Renal pelvis (tissue), 4 donors: ENCODE results near the gene HK2. TPM values are rescaled to one million over a fixed set of nuclear protein-coding genes. Genes with fewer than 3 reads are reported as not detected.

Experiments
- DNase-seq: peaks from one replicate; pipeline ENCODE4 v3.0.0-alpha.2; 2013
- polyA plus RNA-seq, 3 donors: library from polyadenylated mRNA; unstranded; fragments of 120-200 nt; gene quantifications; one replicate each; pipeline ENCODE4 v1.2.1, GENCODE V29; 2013; ENCODE audit not compliant: insufficient read length in 3 of 3

The HK2 gene
- polyA plus RNA-seq, 3 donors, result 12.4 to 14.0 (median 12.5) TPM

DNA sequence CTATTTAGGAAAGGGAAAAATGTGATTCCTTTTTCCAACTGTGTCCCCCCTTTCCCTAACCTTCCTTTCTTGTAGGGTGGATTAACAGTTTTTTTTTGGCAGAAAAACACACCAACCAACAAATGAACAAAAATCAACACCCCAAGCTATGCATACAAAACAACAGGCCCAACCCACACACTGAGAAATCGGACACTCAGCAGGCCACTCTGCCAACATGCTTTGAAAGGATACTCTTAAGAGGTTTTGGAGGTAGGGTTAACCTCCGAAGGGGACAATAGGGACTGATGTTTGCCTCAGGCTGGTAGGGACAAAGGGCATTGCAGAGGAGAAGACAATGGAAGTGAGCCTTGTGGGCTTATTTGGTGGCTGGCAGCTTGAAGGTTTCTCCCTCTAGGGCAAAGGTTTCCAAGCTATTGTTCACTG lies 91.4 kb downstream of the HK2 start:
- DNase-seq, result no peak

DNA sequence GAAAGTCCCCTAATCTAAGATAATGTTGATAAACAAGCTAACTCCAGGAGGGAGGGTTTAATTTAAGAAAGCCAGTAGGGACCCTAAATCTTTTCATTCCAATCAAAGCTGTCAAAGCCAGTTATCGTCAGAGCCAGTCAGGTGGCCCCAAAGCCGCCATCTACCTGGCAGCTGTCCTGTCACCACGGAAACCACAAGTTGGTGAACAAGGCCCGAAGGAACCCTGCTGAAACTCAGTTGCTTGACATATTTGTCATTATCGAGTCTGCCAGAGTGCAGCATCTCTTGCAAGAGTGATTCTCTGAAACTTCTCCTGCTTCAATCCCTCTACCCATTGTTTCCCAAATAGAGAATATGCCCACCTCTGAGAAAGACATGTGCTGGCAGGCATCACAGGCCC lies 93.7 kb downstream of the HK2 start:
- no peak for DNase-seq

DNA sequence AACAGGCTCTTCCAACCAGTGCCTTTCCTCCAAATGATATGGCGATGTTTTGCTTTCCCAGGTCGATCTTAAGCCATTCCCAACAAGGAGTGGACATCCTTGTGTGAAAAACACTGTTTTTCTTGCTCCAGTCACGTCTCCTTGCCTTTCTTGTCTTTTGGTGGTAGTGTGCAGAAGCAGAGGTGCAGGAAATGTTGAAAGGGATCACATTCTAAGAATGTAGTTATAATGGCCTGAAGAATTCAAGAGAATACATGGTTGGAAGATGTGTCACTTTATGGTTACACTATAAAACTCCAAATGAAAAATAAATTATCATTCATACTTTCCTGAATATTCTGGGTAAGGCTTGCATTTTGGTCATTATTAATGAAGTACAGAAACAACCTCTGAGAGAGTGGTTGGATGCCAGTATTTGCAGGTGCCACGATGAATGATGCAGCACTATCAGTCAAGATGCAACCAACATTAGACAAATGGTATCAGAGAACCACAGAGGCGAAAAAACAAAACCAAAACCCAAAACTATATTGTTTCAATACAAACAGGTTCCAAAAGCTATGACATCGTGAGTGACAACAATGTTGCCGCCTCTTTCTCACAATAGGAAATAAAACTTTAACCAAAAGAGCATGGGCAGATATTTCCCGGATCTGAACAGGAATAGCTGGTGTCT lies 97.0 kb downstream of the HK2 start:
- DNase-seq, result no peak

DNA sequence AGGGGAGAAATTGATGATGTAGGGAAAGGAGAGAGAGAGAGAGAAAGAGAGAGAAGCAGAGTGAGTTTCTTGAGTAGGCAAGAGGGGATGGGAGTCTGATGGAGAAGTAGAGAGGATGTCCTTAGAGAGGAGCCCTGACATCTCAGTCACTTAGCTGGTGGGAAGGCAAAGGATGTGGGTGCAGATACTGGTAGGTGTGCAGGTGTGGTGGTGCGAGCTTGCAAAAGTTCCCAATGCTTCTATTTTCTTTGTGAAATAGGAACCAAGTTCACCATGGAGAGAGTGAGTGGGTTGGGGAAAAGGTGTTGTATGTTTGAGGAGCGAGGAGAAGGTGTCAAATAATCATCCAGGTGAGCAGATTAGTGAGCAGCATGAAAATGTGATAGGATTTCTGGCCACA lies 98.0 kb downstream of the HK2 start:
- no peak for DNase-seq

DNA sequence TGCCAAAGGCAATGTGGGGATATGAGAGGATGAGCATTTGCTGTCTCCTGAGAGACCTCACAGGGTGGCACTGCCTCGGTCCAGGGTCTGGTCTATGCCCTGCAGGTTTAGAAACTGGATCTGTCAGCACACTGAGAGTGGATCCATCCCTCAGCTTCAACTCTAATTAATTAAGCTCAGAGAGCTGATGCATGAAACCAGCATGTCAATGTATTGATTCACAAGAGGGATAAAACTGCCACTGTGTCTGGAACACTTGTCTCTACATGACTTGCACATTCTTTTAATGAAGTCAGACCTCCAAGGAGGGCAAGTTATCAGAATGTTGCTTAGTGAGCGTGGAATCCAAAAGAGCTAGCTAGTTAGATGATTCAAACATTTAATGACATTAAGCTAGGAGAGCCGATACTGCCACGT lies 102.1 kb downstream of the HK2 start:
- DNase-seq, result no peak

DNA sequence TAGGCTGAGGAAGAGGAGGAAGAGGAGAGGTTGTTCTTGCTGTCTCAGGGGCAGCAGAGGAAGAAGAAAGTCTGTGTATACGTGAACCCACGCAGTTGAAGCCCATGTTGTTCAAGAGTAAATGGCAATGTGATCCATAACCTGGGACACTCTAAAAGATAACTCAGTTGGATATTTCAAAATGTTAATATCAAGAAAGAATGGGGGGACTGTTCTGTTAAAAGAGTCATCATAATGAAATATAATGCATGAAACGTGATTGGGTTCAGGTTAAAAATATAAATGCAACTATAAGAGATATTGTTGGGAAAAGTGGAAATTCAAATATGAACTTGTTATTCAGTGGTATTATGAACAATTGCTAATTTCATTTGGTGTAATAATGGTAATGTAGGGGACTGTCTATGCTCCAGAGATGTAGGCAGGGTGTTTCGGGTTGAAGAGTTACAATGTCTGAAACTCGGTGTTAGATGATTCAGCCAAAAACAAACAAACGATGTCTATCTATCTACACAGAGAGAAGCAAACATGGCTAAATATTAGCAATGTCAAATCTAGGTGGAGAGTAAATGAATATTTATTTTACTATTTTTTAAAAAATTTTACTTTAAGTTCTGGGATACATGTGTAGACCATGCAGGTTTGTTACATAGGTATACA lies 103.4 kb downstream of the HK2 start:
- no peak for DNase-seq

DNA sequence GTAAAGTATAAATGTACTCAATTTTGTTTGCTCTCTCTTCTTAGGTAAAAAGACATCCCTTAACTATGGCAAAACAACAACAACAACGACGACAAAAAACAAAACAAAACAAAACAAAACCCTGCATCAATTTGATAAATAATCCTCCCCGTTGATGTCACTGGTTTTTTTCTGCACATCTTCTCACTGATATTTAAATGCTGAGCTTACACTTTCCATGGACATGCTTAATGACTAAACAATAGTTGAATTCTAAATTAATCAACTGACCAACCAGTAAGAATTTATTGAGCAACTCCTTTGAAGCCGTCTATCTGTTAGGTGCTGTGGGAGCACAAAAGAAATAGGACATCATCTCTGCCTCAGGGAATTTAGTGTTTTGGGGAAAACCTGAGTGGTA lies 104.3 kb downstream of the HK2 start:
- no peak for DNase-seq

DNA sequence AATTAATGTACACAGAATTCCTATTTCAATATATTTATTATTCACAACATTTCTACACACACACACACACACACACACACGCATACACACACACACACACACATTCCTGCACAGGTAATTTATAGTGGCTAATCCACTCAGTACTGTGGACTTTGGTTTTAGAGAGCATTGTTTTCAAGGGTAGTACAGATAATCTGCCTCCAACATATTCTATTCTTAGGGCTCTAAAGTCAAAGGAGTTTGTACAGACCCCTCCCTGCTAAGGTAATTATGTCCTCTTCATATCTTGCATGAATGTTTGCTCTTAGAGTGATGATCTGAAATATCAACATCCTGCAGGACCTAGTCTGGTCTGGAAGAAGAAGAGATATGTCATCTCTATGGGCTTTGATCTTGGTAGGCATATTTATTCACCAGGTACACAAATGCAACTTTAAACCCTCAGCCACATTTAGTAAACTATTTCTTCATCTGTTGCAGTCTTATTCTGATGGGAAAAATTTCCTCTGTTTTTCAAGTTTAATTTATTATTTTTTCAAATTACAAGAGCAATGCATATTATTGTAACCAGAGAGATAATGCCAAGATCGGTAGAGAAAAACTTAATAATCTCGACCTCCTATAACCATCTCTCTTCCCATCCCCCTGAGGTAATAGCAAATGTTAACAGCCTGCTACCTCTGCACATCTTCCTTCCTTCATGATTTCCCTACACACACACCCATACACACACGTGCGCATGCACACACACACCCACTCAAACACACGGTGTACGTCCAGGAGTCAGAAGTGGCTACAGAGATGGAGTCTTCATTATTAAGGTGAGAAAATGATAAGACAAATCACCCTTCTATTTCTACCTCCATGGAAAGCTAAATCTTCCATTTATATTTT lies 106.2 kb downstream of the HK2 start:
- DNase-seq, result no peak

DNA sequence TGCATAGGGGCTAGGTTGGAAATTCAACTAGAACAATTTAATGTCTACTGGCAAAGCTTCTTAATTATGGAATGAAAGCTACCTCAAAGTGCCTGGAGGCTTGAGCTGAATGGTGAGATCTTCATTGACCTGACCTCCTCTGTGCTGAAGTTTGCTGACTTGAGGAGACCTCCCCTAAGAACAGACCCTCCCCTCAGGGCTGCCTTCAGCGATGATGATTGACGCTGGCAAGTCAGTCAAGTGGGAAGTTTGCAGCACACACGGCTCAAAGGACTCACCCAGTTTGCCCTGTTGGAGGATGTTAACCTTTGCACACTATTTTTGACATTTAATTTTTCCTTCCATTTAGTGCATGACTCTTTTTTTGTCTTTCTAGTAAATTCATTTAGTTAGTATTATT lies 107.4 kb downstream of the HK2 start:
- DNase-seq, result no peak

DNA sequence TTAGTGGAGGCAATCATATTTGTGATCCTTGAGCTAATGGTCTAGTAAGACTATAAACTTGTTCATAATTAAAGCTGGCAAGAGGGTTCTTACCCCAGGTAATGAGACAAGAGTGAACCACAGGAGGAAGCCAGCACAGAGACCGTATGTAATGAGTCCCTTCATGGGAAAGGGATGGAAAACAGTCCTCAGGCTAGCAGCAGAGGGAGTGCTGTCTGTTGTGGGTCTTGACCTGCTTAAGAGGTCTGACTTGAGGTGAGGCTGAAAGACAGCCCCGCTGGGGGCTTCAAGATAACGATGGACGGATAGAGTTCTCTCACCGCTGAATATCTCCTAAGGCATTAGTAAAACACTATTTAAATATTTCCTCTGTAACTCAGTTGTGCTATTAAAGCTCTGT lies 108.3 kb downstream of the HK2 start:
- no peak for DNase-seq

Other genes starting within 250 kb of the HK2 start
- 1 to 10 TPM in 1 of 3 donors, under 1 TPM in 2; 0.61 to 1.1 (median 0.75) TPM for gene M1AP, start 185.8 kb upstream of the HK2 start, polyA plus RNA-seq
- gene SEMA4F, start 179.9 kb upstream of the HK2 start, polyA plus RNA-seq, result 1 to 10 TPM; 6.8 to 8.7 (median 7.4) TPM
- 10 to 100 TPM; 42.3 to 51.5 (median 48.7) TPM for gene POLE4, start 124.5 kb downstream of the HK2 start, polyA plus RNA-seq